Heart right ventricle (tissue), 16 donors: ENCODE measurements around the gene LGI2. TPM values are rescaled to one million over a fixed set of nuclear protein-coding genes. Genes with fewer than 3 reads are reported as not detected.

Source experiments
- ATAC-seq, 8 donors: fragments of 200-7000 bp; cut with Tn5 transposase; one replicate each; pipeline ENCODE4 v1.9.1; 2020; ENCODE audit warnings: mild to moderate bottlenecking in 8 of 8, moderate library complexity in 8 of 8, moderate number of reproducible peaks in 1 of 8
- DNase-seq, 2 donors: peaks; one replicate each; pipeline ENCODE4 v3.0.0-alpha.2; 2020
- H3K27ac ChIP-seq, 10 donors: fragments of 200-600 bp; sonication (generic) in 2 of 10; one replicate each; pipeline versions ENCODE4 v1.5.0 to v1.8.0; 2020 to 2022; ENCODE audit warnings: mild to moderate bottlenecking in 3 of 10
- H3K27me3 ChIP-seq, 7 donors: fragments of 200-600 bp; one replicate each; pipeline ENCODE4 v1.8.0; 2021 to 2022; ENCODE audit warnings: mild to moderate bottlenecking in 2 of 7
- H3K36me3 ChIP-seq, 9 donors: fragments of 200-600 bp; sonication (generic) in 1 of 9; one replicate each; pipeline versions ENCODE4 v1.5.0 to v1.8.0; 2020 to 2022; ENCODE audit warnings: mild to moderate bottlenecking in 2 of 9
- H3K4me1 ChIP-seq, 9 donors: fragments of 200-600 bp; sonication (generic) in 1 of 9; one replicate each; pipeline versions ENCODE4 v1.5.0 to v1.8.0; 2020 to 2022; ENCODE audit warnings: mild to moderate bottlenecking in 4 of 9
- H3K4me3 ChIP-seq, 10 donors: fragments of 200-600 bp; sonication (generic) in 2 of 10; one replicate each; pipeline versions ENCODE4 v1.5.0 to v1.8.0; 2020 to 2022; ENCODE audit warnings: mild to moderate bottlenecking in 7 of 10, moderate library complexity in 2 of 10
- H3K9me3 ChIP-seq, 11 donors: fragments of 200-600 bp in 10 of 11; sonication (generic) in 2 of 11; one replicate each; pipeline versions ENCODE4 v1.5.0 to v1.8.0; 2013 to 2022; ENCODE audit warnings: mild to moderate bottlenecking in 2 of 11, control low read depth in 1 of 11, moderate library complexity in 1 of 11
- WGBS, 2 donors: extraction: QIAGEN DNeasy Blood & Tissue Kit; methylation state at CpG; one replicate each; pipeline ENCODE4 v1.1.7; 2013; ENCODE audit warnings: inconsistent platforms in 1 of 2; 5-methylcytosine and 5-hydroxymethylcytosine counted together
- intact Hi-C, 10 donors: fragments of 100-400 bp; cut with DNase I; formaldehyde crosslinking; loops; one replicate each; pipeline versions ENCODE4 v1.11.1 to v1.14.2; 2022
- polyA plus RNA-seq, 2 donors: library from polyadenylated mRNA; stranded (reverse); fragments of 200-250 nt; gene quantifications; one replicate each; pipeline ENCODE4 v1.2.3, GENCODE V29; 2013
- total RNA-seq, 10 donors: library from RNA; stranded (reverse); fragmentation: NEBNext Ultra II Directional in 3 of 10; extraction: Animal tissue kit (Norgen Biotek cat#: 25700) in 3 of 10; gene quantifications; one replicate each; pipeline versions ENCODE4 v1.2.1 to v1.2.4, GENCODE V29; 2021 to 2023
- TF ChIP-seq, protein P1 (sequence below), 9 donors: fragments of 200-600 bp; sonication (generic) in 2 of 9; IDR thresholded peaks; one replicate each; pipeline versions ENCODE4 v1.5.0 to v1.8.0; 2021 to 2022; ENCODE audit warnings: antibody characterized with exemption in 9 of 9, mild to moderate bottlenecking in 5 of 9, moderate library complexity in 1 of 9
- donor health status: Arrhythmogenic right ventricular cardiomyopathy.
- donor health status: ischemic (EF 13 %, LVEDD 7.1; RV severe dilation, severe dysfunction).
- donor health status: healthy with polysubstance abuse.
- donor health status: DM: no; HTN: yes; CAD: no.
- donor health status: DM: no; HTN: no; CAD: no.
- donor health status: ischemic (EF 25% LVEDD 6.9; RV normal size, moderate dysfunction).
- donor health status: ischemic (EF 25% LVEDD 5.7; RV mildly dilated, moderate dysfunction).
- donor health status: healthy.
- donor health status: DM: yes; HTN: yes; CAD: no.
- donor health status: Ischemic cardiomyopathy.
- donor health status: ischemic (EF 35%, LVEDD 5.7; RV mildly dilated, moderate dysfunction).
- donor health status: nonischemic (EF 11% LVEDD 7.7; RV severe dilation, severe dysfunction).
- donor health status: DM: yes; HTN: yes; CAD: no.
- donor health status: PGD.
- donor health status: ischemic (EF 29% LVEDD 5.4; RV normal size, mild dysfunction).
- donor health status: nonischemic (EF 23%, LVEDD 6.1; RV moderate dilation, normal function).

The LGI2 gene
- total and polyA plus RNA-seq, 12 donors = 0.80 to 7.9 (median 2.1) TPM

DNA sequence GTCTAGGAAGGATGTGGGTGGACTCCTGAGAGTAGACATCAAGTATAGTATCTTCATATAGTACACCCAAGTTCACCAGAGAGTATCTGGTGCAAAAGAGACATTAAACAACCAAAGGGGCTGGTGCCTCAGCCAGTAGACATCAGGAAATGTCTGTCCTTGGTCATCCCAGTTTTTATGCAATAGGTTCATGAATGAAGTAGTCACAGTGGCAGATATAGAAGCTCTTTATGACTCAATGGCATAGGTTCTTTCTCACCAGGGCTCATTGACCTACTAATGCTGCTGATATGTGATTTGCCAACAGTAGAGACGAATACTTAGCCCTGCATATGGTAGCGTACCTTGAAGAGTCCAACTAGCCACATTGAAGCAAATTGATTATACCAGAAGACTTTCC is 72.9 kb downstream of the LGI2 start:
- WGBS, 2 donors = 90% methylated on average over 2 of the region's 2 CpGs
- ATAC-seq = no peak
- no peak overlapping the region for H3K27ac ChIP-seq
- H3K9me3 ChIP-seq = peaks cover 0 to 21% (median 5%) of the 10 kb centered on the region in 11 donors
- TF ChIP-seq, protein P1, sequence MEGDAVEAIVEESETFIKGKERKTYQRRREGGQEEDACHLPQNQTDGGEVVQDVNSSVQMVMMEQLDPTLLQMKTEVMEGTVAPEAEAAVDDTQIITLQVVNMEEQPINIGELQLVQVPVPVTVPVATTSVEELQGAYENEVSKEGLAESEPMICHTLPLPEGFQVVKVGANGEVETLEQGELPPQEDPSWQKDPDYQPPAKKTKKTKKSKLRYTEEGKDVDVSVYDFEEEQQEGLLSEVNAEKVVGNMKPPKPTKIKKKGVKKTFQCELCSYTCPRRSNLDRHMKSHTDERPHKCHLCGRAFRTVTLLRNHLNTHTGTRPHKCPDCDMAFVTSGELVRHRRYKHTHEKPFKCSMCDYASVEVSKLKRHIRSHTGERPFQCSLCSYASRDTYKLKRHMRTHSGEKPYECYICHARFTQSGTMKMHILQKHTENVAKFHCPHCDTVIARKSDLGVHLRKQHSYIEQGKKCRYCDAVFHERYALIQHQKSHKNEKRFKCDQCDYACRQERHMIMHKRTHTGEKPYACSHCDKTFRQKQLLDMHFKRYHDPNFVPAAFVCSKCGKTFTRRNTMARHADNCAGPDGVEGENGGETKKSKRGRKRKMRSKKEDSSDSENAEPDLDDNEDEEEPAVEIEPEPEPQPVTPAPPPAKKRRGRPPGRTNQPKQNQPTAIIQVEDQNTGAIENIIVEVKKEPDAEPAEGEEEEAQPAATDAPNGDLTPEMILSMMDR (IDR thresholded peaks at IDR 0.05) = no peak
- H3K4me1 ChIP-seq = no peaks in the 10 kb centered on the region
- H3K36me3 ChIP-seq = no peaks in the 10 kb centered on the region
- H3K4me3 ChIP-seq = no peak overlapping the region
- DNase-seq = no peak
- intact Hi-C loops = no loop called here
- no peaks in the 10 kb centered on the region for H3K27me3 ChIP-seq

DNA sequence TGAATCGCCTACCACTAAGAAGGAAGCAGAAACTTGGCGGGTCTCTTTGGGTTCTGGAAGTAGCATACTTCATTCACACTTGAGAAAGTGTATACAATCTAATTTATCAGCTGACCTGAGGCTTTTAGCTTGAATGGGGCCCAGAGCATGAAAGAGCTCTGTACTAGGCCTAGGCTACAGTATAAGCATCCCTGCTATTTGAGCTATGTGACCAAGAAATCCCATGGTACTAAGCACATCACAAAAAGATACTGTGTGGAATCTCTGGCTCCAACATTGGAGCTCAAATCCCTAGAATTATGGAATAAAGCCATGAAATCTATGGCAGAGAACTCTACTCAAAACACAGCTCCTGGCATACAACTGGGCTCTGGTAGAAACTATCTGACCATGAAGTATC is 74.0 kb downstream of the LGI2 start:
- no peaks in the 10 kb centered on the region for H3K27me3 ChIP-seq
- intact Hi-C loops = no loop called here
- TF ChIP-seq, protein P1 (IDR thresholded peaks at IDR 0.05) = no peak
- peak in 1 of 8 donors; percentile 14 for ATAC-seq
- DNase-seq = no peak
- no peaks in the 10 kb centered on the region for H3K36me3 ChIP-seq
- H3K4me1 ChIP-seq = no peaks in the 10 kb centered on the region
- H3K4me3 ChIP-seq = no peak overlapping the region
- WGBS, 2 donors = 85 to 93% methylated on average over 2 of the region's 2 CpGs
- no peak overlapping the region for H3K27ac ChIP-seq
- H3K9me3 ChIP-seq = peaks cover 0 to 21% (median 5%) of the 10 kb centered on the region in 11 donors

DNA sequence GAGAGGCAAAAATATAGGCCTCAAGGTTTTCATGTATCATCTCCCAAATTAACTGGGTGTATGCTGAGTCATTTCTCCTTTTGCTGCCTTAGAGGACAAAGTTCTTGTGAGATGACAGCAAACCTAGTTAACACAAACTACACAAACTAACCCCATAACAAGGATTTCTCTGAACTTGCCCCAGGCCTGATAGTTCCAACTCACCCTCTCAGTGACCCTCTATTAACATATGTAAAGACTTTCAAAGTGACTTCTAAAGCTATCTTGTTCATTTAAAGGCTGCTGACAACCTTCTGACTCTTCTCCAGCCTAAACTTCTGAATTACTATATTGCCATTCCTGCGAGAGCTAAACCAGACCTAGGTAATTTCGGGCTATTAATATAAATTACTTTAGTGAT is 74.7 kb downstream of the LGI2 start:
- H3K4me1 ChIP-seq = no peaks in the 10 kb centered on the region
- WGBS, 2 donors = 92 to 97% methylated on average over 2 of the region's 2 CpGs
- no peaks in the 10 kb centered on the region for H3K27me3 ChIP-seq
- TF ChIP-seq, protein P1 (IDR thresholded peaks at IDR 0.05) = no peak
- intact Hi-C loops = no loop called here
- no peak for DNase-seq
- H3K36me3 ChIP-seq = no peaks in the 10 kb centered on the region
- no peak overlapping the region for H3K27ac ChIP-seq
- peaks cover 0 to 21% (median 5%) of the 10 kb centered on the region in 11 donors for H3K9me3 ChIP-seq
- H3K4me3 ChIP-seq = no peak overlapping the region
- no peak for ATAC-seq

DNA sequence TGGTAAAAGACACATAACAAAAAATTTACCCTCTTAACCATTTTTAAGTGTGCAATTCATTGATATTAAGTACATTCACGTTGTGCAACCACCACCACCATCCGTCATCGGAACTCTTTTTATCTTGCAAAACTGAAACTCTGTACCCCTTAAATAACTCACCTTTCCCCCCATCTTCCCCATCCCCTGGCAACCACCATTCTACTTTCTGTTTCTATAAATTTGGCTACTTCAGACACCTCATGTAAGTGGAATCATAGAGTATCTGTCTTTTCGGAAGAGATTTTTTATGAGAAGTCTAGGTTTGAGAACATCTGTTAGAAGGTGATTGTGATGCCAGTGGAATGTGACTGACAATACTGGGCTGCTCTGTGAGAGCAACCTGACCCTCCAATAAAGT is 78.1 kb downstream of the LGI2 start:
- no peaks in the 10 kb centered on the region for H3K27me3 ChIP-seq
- WGBS, 2 donors = 82 to 96% methylated on average over 4 of the region's 4 CpGs
- intact Hi-C loops = no loop called here
- H3K9me3 ChIP-seq = peaks cover 0 to 21% (median 5%) of the 10 kb centered on the region in 11 donors
- no peak overlapping the region for H3K4me3 ChIP-seq
- no peak for ATAC-seq
- DNase-seq = no peak
- H3K36me3 ChIP-seq = no peaks in the 10 kb centered on the region
- no peak overlapping the region for H3K27ac ChIP-seq
- H3K4me1 ChIP-seq = peaks cover 0 to 8% (median 0%) of the 10 kb centered on the region in 9 donors
- TF ChIP-seq, protein P1 (IDR thresholded peaks at IDR 0.05) = no peak
